BJ (cell line): ENCODE data around the gene TTC28. TPM values are rescaled to one million over a fixed set of nuclear protein-coding genes. Genes with fewer than 3 reads are reported as not detected.
"Not testable (repeated sequence)": the region's sequence is repeated elsewhere in the genome, so short reads cannot be mapped to it uniquely, and the experiment has no call there.

Source experiments
- CTCF ChIA-PET: fragments of 350-600 bp; formaldehyde crosslinking; extraction: SDS; loops from one replicate; lab custom pipeline; 2021; ENCODE audit warnings: antibody characterized with exemption, inconsistent platforms; lab: Yijun Ruan, JAX
- POLR2A ChIA-PET: fragments of 300-600 bp; sonication (Branson Sonifier 250); formaldehyde crosslinking; extraction: SDS; loops from one replicate; lab custom pipeline; 2021; ENCODE audit warnings: antibody characterized with exemption; lab: Charles Lee
- DNase-seq: peaks from one replicate; pipeline ENCODE4 v3.0.0-alpha.2; 2011; ENCODE audit warnings: low read depth
- H3K27me3 ChIP-seq: 2 replicates; pipeline ENCODE4 v1.6.0; 2011; ENCODE audit warnings: low read length; ENCODE audit not compliant: control insufficient read depth, insufficient read depth
- H3K36me3 ChIP-seq: 2 replicates; pipeline ENCODE4 v1.5.1; 2011; ENCODE audit warnings: low read length; ENCODE audit not compliant: control insufficient read depth, insufficient read depth
- H3K4me3 ChIP-seq: 2 replicates; pipeline ENCODE4 v1.5.1; 2011; ENCODE audit warnings: low read depth, mild to moderate bottlenecking, control low read depth, low read length
- polyA plus RNA-seq: library from polyadenylated mRNA; depleted of rRNA; stranded (reverse); fragments of >200 nt; gene quantifications from 2 replicates; pipeline ENCODE4 v1.2.3, GENCODE V29; 2011
- TF ChIP-seq, protein P1 (sequence below): IDR thresholded peaks from 2 replicates; pipeline ENCODE4 v1.5.1; 2011; ENCODE audit warnings: low read depth, mild to moderate bottlenecking, control low read depth, inconsistent platforms, low read length, moderate library complexity; ENCODE audit not compliant: insufficient read depth

TTC28 gene
- polyA plus RNA-seq, 1 experiment, result 8.7 TPM

DNA sequence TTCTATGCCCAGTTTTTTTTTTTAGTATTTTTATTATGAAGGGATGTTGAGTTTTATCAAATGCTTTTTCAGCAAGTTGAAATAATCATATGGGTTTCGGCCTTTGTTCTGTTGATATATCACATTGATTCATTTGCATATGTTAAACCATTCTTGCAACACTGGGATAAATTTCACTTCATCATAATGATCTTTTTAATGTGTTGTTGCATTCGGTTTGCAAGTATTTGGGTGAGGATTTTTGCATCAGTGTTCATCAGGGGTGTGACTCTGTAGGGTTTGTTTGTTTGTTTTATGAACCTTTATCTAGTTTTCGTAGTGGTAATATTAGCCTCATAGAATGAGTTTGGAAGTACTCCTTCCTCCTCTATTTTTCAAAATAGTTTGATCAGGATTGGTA lies 103.5 kb downstream of the TTC28 start:
- no peak for DNase-seq
- no peaks in the 10 kb centered on the region for H3K27me3 ChIP-seq
- H3K36me3 ChIP-seq, result no peaks in the 10 kb centered on the region
- TF ChIP-seq, protein P1, sequence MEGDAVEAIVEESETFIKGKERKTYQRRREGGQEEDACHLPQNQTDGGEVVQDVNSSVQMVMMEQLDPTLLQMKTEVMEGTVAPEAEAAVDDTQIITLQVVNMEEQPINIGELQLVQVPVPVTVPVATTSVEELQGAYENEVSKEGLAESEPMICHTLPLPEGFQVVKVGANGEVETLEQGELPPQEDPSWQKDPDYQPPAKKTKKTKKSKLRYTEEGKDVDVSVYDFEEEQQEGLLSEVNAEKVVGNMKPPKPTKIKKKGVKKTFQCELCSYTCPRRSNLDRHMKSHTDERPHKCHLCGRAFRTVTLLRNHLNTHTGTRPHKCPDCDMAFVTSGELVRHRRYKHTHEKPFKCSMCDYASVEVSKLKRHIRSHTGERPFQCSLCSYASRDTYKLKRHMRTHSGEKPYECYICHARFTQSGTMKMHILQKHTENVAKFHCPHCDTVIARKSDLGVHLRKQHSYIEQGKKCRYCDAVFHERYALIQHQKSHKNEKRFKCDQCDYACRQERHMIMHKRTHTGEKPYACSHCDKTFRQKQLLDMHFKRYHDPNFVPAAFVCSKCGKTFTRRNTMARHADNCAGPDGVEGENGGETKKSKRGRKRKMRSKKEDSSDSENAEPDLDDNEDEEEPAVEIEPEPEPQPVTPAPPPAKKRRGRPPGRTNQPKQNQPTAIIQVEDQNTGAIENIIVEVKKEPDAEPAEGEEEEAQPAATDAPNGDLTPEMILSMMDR, result no peak
- CTCF ChIA-PET, result interaction anchor here (0.6 kb wide), 1 partner anchor 9 kb away, joined by 5 read pairs; no protein-coding TSS in a partner anchor
- no peak overlapping the region for H3K4me3 ChIP-seq
- POLR2A ChIA-PET, result no interaction called here

DNA sequence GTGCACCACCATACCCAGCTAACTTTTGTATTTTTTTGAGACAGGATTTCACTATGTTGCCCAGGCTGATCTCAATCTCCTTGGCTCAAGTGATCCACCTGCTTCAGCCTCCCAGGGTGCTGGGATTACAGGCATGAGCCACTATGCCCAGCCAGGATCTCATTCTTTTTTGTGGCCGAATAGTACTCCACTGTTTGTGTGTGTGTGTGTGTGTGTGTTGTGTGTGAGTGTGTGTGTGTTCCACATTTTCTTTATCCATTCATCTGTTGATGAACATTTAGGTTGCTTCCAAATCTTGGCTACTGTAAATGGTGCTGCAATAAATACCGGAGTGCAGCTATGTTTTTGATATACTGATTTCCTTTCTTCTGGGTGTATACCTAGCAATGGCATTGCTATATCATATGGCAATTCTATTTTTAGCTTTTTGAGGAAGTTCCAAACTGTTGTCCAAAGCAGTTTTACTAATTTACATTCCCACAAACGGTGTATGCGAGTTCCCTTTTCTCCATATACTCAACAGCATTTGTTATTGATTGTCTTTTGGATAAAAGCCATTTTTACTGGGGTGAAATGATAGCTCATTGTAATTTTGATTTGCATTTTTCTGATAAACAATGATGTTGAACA lies 105.4 kb downstream of the TTC28 start:
- CTCF ChIA-PET, result interaction anchor here (0.7 to 1.5 kb wide), 2 partner anchors 281 to 523 kb away, joined by 4 read pairs; no protein-coding TSS in a partner anchor
- POLR2A ChIA-PET, result no interaction called here
- H3K36me3 ChIP-seq, result no peaks in the 10 kb centered on the region
- no peak overlapping the region for H3K4me3 ChIP-seq
- H3K27me3 ChIP-seq, result no peaks in the 10 kb centered on the region
- TF ChIP-seq, protein P1, result no peak
- DNase-seq, result no peak

DNA sequence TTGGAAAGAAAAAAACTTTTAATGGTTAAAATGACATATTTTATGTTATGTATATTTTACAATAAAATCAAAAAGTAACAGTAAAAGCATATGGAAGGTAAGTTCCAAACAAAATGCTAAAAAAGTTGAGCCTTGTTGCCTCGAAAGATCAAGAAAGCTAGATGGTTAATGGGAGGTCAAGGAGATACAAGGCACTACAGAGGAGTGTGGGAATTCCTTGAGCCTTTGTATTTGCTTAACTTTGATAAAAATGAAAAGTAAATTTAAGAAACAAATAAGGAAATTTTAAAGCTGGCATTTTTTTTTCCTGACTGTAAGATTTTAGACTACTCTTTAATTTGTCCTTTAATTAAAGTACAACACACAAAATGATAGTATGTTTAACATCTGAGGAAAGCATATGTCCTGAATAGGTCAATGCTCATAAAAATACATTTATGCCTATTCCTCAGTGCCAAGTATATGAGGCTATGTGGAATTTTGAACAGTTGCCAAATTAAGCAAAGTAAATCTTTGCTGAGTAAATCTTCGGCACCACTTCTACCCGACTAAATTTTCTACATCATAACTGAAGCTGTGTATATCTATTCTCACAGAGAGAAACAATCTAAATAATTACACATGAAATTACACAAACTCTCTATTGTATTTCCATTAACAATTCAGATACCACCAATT lies 108.8 kb downstream of the TTC28 start:
- CTCF ChIA-PET, result no interaction called here
- Histone ChIP-seq H3K4me3 (no peak overlapping the region), H3K27me3 (no peaks in the 10 kb centered on the region), H3K36me3 (no peaks in the 10 kb centered on the region)
- TF ChIP-seq, protein P1, result no peak
- POLR2A ChIA-PET, result no interaction called here
- no peak for DNase-seq

DNA sequence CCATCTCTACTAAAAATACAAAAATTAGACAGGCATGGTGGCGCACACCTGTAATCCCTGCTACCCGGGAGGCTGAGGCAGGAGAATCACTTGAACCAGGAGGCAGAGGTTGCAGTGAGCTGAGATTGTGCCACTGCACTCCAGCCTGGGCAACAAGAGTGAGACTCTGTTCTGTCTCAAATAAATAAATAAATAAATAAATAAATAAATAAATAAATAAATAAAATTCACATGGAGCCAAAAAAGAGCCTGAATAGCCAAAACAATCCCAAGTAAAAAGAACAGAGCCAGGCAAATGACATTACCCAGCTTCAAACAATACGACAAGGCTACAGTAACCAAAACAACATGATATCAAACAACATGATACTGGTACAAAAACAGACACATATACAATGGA lies 110.7 kb downstream of the TTC28 start:
- H3K4me3 ChIP-seq, H3K36me3 ChIP-seq, DNase-seq, H3K27me3 ChIP-seq, POLR2A ChIA-PET, CTCF ChIA-PET: not testable (repeated sequence)

DNA sequence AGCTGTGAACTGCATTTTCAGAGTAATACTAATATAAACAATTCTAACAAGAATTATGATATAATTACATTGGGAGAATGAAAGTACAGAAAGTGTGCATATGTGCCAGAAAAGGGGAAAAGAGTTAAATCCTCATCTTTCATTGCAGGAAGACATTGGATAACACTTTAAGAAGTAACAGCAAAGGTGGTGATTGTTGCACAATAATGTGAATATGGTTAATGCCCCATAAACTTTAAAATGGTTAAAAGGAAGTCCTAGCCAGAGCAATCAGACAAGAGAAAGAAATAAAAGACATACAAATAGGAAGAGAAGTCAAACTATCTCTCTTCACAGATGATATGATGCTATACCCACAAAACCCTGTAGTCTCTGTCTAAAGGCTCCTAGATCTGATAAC lies 111.5 kb downstream of the TTC28 start:
- POLR2A ChIA-PET, result no interaction called here
- Histone ChIP-seq H3K36me3 (no peaks in the 10 kb centered on the region), H3K27me3 (no peaks in the 10 kb centered on the region), H3K4me3 (no peak overlapping the region)
- CTCF ChIA-PET, result no interaction called here
- DNase-seq, result no peak
- TF ChIP-seq, protein P1, result no peak

DNA sequence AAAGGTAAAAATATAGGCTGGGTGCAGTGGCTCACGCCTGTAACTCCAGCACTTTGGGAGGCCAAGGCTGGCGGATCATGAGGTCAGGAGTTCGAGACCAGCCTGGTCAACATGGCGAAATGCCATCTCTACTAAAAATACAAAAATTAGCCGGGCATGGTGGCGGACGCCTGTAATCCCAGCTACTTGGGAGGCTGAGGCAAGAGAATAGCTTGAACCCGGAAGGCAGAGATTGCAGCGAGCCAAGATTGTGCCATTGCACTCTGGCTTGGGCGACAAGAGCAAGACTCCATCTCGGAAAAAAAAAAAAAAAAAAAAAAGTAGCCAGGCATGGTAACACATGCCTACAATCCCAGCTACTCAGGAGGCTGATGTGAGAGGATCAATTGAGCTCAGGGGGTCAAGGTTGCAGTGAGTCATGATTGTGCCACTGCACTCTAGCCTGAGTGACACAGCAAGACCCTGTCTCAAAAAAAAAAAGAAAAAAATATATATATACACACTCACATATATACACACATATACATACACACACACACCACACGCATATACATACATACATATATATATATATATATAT lies 112.6 kb downstream of the TTC28 start:
- POLR2A ChIA-PET, H3K27me3 ChIP-seq, H3K4me3 ChIP-seq, H3K36me3 ChIP-seq, DNase-seq: not testable (repeated sequence)
- CTCF ChIA-PET, result interaction anchor here (0.5 to 1.0 kb wide), 2 partner anchors 9 to 34 kb away, joined by 3 to 5 read pairs; no protein-coding TSS in a partner anchor
